PFSK-1 (cell line): ENCODE results near the gene PRR14.

Experiments
- FOXP2 ChIP-seq: optimal IDR thresholded peaks from 2 replicates; pipeline ENCODE3; 2011; ENCODE audit warnings: borderline replicate concordance, control low read depth, inconsistent platforms; ENCODE audit not compliant: insufficient read depth; ENCODE audit errors: extremely low read length, extremely low read depth
- POLR2AphosphoS5 ChIP-seq: IDR thresholded peaks from 2 replicates; pipeline ENCODE4 v1.6.1; 2012; ENCODE audit warnings: low read depth, mild to moderate bottlenecking, control low read depth, low read length, moderate library complexity
- REST ChIP-seq, 2 experiments: IDR thresholded peaks; 2 replicates each; pipeline versions ENCODE4 v1.6.1 to v1.8.0; 2011 to 2012; ENCODE audit warnings: low read depth in 2 of 2, low read length in 2 of 2, control low read depth in 1 of 2, inconsistent platforms in 1 of 2, mild to moderate bottlenecking in 1 of 2, moderate library complexity in 1 of 2; ENCODE audit not compliant: insufficient read depth in 1 of 2
- SIN3A ChIP-seq: IDR thresholded peaks from 2 replicates; pipeline ENCODE4 v1.6.1; 2012; ENCODE audit warnings: mild to moderate bottlenecking, low read length, moderate library complexity, borderline replicate concordance; ENCODE audit not compliant: insufficient read depth
- TAF1 ChIP-seq: IDR thresholded peaks from 2 replicates; pipeline ENCODE4 v1.6.1; 2012; ENCODE audit warnings: low read length, control low read depth, borderline replicate concordance; ENCODE audit not compliant: insufficient read depth

PRR14 gene

GRCh38 chr16:30662449-30662848 lies 11.7 kb downstream of the PRR14 start:
- no peak for TF ChIP-seq SIN3A
- no peak for TF ChIP-seq FOXP2
- no peak for TF ChIP-seq POLR2AphosphoS5
- TF ChIP-seq REST (IDR thresholded peaks at IDR 0.05; ENCODE audit: insufficient read depth in 1 of 2, low read depth in 2 of 2, low read length in 2 of 2): no peak
- no peak for TF ChIP-seq TAF1

GRCh38 chr16:30663038-30663437 lies 12.3 kb downstream of the PRR14 start:
- TF ChIP-seq SIN3A (no peak), REST (IDR thresholded peaks at IDR 0.05; ENCODE audit: insufficient read depth in 1 of 2, low read depth in 2 of 2, low read length in 2 of 2) (no peak)

GRCh38 chr16:30663820-30664219 lies 13.1 kb downstream of the PRR14 start:
- TF ChIP-seq SIN3A: no peak

- TF ChIP-seq TAF1 (no peak), POLR2AphosphoS5 (no peak), SIN3A (no peak), FOXP2 (no peak), REST (IDR thresholded peaks at IDR 0.05; ENCODE audit: insufficient read depth in 1 of 2, low read depth in 2 of 2, low read length in 2 of 2) (no peak)
Observed at GRCh38 chr16:30664616-30665109, 13.9 kb downstream of the PRR14 start.

- TF ChIP-seq REST (IDR thresholded peaks at IDR 0.05; ENCODE audit: insufficient read depth in 1 of 2, low read depth in 2 of 2, low read length in 2 of 2) (no peak), SIN3A (no peak), TAF1 (no peak), FOXP2 (no peak)
Observed at GRCh38 chr16:30665155-30665829, 14.5 kb downstream of the PRR14 start.
